Stimulated activated CD8-positive, alpha-beta memory T cell treated with anti-CD3 and anti-CD28 coated beads, Interleukin-2, amount 100 ng/mL, for 1 hour (primary cell): ENCODE measurements around the gene CCDC88C.

Experiments
- DNase-seq, 2 donors: peaks; one replicate each; pipeline ENCODE4 v3.0.0-alpha.2; 2020; ENCODE audit warnings: low read depth in 2 of 2

The CCDC88C gene

DNA sequence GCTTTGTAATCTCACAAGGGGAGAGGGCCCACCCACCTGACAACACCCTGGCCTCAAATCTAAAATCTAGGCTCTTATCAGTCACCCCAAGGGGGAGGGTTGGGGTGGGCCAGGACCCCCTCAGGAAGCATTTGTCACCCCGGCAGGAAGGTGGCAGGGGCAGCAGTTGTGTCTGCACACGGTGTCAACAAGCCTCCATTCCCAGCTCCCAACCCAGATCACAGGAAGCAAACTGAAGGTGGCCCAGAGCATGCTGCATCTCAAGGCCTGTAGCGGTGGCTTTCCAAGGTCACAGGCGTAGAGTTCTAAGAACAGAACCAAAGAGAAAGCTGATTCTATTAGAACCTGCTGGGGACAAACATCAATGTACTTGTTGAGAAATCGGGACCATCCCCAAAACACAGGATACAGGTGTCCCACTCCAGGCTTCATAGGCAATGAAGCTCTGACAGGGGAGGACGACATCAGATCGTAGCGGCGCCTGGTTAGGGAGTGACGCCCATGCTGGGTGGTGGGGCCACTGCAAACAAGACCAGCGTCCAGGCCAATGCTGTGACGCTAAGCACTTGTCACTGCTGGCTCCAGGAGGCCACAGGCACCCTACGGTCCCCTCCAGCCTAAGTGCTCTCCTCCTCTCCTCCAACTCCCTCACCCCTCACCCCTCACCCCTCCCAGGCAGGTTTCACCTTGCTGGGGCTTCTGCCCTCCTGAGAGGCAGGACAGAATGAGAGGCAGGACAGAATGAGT lies 52.9 kb downstream of the CCDC88C start:
- DNase-seq, result no peak

DNA sequence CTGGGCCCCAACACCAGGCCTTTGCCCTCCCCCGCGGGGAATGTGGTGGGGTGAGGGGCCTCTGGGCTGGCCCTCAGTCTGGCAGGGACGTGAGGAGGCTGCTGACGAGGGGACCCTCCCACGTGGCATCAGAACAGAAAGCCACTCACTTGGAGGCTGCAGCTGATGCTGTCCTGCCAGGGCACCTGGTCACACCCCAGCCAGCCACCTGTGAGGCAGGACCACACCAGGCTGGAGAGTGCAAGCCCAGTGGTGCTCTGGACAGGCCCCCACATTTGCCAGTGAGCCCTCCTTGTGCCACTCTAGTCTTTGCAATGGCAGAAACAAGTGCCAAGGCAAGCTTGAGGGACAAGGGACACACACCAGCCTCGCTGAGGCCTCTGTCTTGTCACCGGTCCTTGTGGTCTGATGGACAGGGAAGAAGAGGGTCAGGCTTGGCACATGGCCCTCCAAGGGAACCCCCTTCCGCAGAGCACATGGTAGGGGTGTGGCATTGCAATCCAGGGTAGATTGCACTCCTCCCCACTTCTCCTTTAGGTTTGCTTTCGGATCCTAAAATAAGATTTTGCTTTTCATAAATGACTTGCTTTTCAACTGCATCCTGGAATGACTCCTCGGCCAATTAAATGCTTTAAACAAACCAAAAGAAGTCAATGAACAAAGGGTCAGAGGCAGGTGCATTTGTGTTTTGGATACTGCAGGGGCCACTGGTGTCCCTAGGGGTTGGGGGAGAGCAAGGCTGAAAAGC lies 53.7 kb downstream of the CCDC88C start:
- DNase-seq, result no peak

GRCh38 chr14:91361233-91361811 lies 56.3 kb downstream of the CCDC88C start:
- DNase-seq, result no peak

GRCh38 chr14:91360490-91361232 lies 57.0 kb downstream of the CCDC88C start:
- no peak for DNase-seq

DNA sequence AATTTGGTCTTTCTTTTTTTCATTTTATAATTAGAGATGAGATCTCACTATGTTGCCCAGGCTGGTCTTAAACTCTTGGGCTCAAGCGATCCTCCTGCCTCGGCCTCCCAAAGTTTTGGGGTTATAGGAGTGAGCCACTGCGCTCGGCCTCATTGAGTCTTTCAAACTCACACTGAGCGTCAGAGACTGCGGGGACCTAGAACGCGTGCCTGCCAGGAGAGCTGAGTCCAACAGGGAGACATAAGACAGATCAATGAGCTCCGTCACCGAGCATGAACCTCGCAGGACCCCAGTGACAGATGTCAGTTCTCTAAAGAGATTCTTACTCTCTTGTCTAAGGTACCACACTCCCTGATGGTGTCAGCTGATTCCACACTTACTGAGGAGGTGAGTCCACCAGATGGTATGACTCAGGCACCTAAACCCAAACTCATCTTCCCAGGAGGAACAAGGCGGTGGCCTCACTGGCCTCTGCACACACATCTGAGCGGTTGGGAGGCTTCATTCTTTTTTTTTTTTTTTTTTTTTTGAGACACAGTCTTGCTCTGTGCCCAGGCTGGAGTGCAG lies 58.9 kb downstream of the CCDC88C start:
- DNase-seq, result no peak

- no peak for DNase-seq
Observed at GRCh38 chr14:91358025-91358319, 59.6 kb downstream of the CCDC88C start.

GRCh38 chr14:91357272-91358024 lies 60.2 kb downstream of the CCDC88C start:
- DNase-seq, result no peak

- no peak for DNase-seq
Observed at GRCh38 chr14:91356181-91356763, 61.3 kb downstream of the CCDC88C start.

DNA sequence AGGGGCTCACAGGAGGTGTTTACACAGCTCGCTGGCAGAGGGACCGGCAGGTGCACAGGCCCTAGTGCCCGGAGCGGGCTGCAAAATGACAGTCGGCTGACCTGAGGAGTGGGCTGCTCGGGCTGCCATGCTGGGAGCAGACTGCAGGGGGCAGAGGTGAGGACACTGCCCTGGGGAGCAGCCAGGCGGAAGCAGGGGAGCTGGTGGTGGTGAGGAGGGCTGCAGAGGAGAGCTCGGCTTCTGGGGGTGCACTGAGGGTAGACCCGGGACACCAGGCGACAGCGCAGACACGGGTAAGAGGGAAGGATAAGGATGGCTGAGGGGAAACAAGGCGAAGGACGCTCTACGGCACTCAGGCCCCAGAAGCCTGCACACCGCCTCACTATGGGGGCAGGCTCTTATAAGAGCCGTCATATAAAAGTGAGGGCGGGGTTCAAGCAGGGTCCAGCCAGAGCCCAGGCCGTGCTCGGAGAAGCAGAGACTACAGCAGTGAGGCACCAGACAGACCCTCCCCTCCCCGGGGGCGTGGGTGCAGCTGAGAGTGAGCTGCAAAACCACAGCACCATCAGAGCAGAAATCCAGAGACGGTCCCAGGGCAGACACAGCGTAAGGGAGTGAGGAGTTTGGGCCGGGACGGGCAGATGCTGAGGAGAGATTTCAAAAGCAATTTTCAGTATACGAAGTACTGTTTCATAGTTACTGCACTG lies 62.5 kb downstream of the CCDC88C start:
- DNase-seq, result no peak

DNA sequence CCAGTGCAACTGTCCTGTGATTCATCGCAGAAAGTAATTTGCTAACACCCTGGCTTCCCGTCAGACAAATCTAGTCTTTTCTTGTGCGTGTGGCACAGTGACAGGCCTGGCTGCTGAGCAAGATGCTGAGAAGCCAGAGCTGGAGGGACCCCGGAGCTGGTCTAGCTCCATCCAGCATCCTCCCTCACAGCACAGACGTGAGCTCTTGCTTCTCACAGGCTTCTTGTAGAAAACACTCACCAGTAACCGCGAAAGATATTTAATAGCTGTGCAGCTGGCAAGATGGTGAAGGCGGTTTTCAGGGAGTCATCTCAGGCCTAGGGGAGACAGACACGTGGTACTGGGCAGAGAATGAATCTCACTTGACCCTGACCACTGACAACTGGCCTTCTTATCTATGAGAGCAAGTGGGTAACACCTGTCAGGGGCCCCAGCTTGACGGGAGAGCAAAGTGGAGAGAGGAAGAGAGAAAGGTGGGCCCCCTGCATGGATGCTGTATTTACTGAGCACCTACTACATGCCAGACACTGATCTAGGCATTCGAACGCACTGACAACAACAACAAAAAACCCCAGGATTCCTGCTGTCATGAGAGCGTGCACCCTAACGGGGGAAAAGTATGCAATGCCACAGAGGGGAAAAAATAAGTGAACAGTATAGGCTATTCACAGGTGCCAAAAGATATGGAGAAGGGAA lies 63.3 kb downstream of the CCDC88C start:
- no peak for DNase-seq

DNA sequence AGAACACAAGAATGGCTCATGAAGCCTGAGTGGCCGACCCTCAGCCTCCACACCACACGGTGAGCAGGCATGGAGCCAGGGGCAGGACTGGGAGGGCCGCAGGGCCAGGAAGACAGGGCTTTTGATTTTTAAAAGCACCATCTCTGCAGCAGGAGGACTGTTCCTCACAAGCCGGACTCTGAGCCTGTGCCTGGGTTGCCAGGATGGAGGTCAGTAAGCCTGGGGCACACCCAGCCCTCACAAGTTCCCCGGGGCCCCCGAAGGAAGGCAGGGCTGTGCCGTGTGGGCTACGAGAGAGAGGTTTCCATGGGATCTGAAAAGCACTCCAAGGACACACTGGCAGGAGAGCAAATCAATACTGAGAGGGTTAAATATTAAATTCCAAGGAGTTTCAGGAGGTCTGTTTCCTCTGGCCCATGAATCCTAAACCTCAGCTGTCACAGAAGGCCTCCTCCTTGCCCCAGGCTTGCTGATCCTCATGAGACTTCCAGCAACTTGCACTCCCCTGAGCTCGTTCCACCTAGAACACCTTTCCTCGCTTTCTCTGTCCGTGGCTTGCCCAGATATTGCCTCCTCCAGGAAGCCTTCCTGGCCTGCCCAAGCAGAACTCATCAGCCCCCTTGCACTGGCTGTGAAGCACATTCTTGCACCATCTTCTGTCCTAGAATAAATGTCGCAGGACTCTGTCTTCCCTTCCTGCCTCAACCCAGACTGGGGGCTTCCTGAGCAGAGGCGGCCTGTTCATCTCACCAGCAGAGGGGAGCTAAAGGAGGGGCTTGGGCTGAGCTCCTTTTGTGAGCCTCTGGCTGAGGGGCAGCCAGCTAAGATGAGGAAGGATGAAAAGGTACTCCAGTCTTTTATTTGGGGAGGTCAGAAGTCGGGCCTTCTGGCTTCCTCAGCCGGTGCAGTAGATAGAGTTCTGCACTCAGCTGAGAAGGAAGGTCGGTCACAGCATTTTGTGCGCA lies 64.6 kb downstream of the CCDC88C start:
- no peak for DNase-seq

GRCh38 chr14:91352053-91352452 lies 65.6 kb downstream of the CCDC88C start:
- DNase-seq, result no peak

DNA sequence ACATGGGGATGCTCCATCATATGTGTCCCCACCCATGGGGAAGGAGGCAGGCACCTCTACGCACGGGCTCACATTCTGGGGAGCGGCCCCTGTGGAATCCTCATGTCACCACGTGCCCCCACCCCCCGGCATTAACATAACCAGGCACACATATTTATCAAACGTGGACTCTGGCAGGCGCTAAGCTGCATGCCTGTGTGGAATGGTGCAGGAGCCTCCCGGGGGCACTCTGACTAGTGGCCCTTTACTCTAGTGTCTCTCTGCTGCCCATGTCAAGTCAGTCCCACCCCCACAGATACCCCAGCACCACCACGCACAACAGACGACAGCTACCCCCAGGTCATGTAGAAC lies 66.1 kb downstream of the CCDC88C start:
- DNase-seq, result no peak

DNA sequence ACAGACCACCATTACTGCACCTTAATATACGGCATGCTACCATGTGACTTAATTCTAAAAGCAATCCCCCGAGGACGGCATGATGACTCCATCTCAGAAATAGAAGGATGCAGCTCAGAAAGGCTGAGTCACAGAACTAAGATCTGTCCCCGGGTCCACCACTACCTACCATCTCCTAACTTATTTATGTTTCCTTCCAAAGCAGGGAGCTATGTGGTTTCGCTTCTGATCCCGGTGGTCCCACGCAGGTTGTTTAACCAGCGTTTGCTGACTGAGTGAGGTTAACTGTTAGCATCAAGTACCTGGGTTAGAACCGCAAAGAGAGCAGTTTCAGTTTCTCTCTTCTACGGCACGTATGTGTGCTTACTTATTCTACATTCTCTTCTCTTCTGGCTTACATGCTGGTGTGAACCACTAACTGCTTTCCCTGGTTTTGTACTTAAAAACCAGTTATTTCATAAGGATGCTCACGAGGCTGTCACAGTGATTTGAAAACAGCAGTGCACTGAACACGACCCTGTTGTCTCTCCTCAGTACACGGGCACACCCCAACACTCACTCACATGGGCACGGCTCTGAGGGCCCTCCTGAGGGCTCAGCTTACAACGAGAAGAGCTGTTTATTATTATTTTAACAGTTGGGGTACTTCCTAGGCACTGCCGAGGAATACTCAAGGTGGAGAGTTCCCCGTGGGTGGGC lies 66.7 kb downstream of the CCDC88C start:
- no peak for DNase-seq

- DNase-seq, result no peak
Observed at GRCh38 chr14:91350483-91350812, 67.2 kb downstream of the CCDC88C start.

DNA sequence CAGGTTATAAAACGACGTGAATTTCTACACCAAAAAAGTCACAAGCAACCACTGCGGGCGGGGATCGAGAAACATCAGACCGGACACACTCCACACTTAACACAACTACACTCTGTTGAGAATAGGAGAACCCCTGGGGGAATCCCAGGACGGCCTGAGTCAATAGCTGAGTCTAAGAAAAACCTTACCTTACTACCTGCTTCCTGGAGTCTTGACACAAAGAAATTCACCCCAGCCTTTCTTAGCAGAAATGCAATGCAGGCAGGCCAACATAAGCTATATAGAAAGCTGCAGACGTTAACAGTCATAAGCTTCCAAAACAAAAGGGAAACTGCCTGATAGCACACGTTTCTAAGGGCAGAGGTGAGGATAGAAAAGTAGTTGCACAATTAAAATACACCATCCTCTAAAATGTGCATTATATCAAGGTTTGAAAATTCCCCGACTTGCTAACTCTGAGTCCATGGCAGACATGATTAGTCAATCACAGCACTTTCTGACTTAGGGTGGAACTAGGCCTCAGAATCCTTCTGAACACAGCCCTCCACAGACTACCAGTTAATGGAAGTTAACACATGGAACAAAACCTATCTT lies 68.0 kb downstream of the CCDC88C start:
- no peak for DNase-seq

DNA sequence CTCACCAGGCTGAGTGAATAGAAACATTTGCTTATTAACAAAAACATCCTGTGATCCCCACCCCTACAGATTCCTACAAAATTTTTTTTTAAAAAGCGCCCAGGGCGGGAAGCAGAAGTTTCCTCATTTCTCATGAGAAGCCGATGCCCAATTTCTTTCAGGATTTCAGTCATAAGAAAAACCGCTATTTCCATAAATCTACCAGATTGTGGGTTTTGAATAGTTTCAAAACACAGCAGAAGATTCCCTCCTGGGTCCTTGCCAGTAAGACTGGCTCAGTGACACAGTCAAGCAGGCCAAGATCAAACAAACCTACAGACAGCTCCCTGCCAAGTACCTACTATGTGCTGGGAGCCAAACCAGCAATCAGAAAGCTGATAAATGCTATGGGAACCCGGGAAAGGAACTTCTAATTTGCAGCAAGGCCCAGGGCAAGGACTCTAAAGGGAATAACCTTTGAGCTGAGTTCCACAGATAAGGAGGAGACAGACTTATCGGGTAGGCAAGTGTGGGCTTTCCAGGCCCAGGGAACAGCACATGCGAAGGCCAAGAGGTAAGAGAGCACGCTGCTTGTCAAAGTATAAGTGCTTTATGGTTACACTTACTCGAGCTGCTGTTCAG lies 68.7 kb downstream of the CCDC88C start:
- no peak for DNase-seq

GRCh38 chr14:91346838-91347173 lies 70.8 kb downstream of the CCDC88C start:
- DNase-seq, result no peak
